Upper lobe of left lung (tissue), 6 donors: ENCODE results near the gene SH2D4B. TPM values are rescaled to one million over a fixed set of nuclear protein-coding genes. Genes with fewer than 3 reads are reported as not detected.
"Not testable (repeated sequence)": the region's sequence is repeated elsewhere in the genome, so short reads cannot be mapped to it uniquely, and the experiment has no call there.

ENCODE experiments used
- ATAC-seq, 2 donors: fragments of 200-7000 bp; cut with Tn5 transposase; one replicate each; pipeline ENCODE4 v1.9.1; 2022; ENCODE audit warnings: mild to moderate bottlenecking in 2 of 2, moderate library complexity in 2 of 2; ENCODE audit not compliant: low FRiP score in 2 of 2
- DNase-seq, 2 donors: peaks; one replicate each; pipeline ENCODE4 v3.0.0-alpha.2; 2019 to 2020
- H3K27ac ChIP-seq, 4 donors: fragments of 200-600 bp; sonication (generic); one replicate each; pipeline ENCODE4 v1.5.1; 2016 to 2019
- H3K27me3 ChIP-seq, 4 donors: fragments of 200-600 bp; sonication (generic); one replicate each; pipeline ENCODE4 v1.5.1; 2017 to 2019
- H3K36me3 ChIP-seq, 4 donors: fragments of 200-600 bp; sonication (generic); one replicate each; pipeline ENCODE4 v1.5.1; 2016 to 2019
- H3K4me1 ChIP-seq, 4 donors: fragments of 200-600 bp; sonication (generic); one replicate each; pipeline ENCODE4 v1.5.1; 2018 to 2019
- H3K4me3 ChIP-seq, 4 donors: fragments of 200-600 bp; sonication (generic); one replicate each; pipeline ENCODE4 v1.5.1; 2017 to 2019; ENCODE audit warnings: mild to moderate bottlenecking in 2 of 4, moderate library complexity in 1 of 4
- H3K9me3 ChIP-seq, 4 donors: fragments of 200-600 bp; sonication (generic); one replicate each; pipeline ENCODE4 v1.5.1; 2018 to 2019
- EP300 ChIP-seq, 4 donors: sonication (generic); formaldehyde crosslinking; IDR thresholded peaks; one replicate each; pipeline ENCODE4 v1.5.1; 2017; ENCODE audit warnings: antibody characterized with exemption in 4 of 4, control low read depth in 2 of 4
- POLR2A ChIP-seq, 4 donors: fragments of 450-650 bp; IDR thresholded peaks; one replicate each; pipeline ENCODE4 v1.5.1; 2016 to 2017; ENCODE audit warnings: antibody characterized with exemption in 4 of 4, mild to moderate bottlenecking in 2 of 4
- POLR2AphosphoS5 ChIP-seq, 2 donors: sonication (generic); formaldehyde crosslinking; IDR thresholded peaks; one replicate each; pipeline ENCODE4 v1.5.1; 2017; ENCODE audit warnings: antibody characterized with exemption in 2 of 2
- WGBS, 2 donors: methylation state at CpG; one replicate each; pipeline ENCODE4 v1.1.5; 2017 to 2018; 5-methylcytosine and 5-hydroxymethylcytosine counted together
- total RNA-seq, 6 donors: library from RNA; depleted of rRNA in 4 of 6; stranded (reverse); fragments of >200 nt in 4 of 6; gene quantifications; one replicate each; pipeline versions ENCODE4 v1.1.0 to v1.2.1, GENCODE V29; 2016 to 2021
- TF ChIP-seq, protein P1 (sequence below), 6 experiments: fragments of 450-650 bp in 4 of 6; fragments of 200-600 bp in 2 of 6; sonication (generic) in 2 of 6; IDR thresholded peaks; one replicate each; pipeline ENCODE4 v1.5.1; 2016 to 2019; ENCODE audit warnings: antibody characterized with exemption in 6 of 6
- donor health status: DM: no; HTN: no; CAD: no; lungs with moderate emphysema.
- donor health status: DM: no; HTN: yes; CAD: no; lungs with severe emphysema.

Gene SH2D4B
- total RNA-seq, 6 donors from 2014 or later: 0.15 to 1.0 (median 0.55) TPM; not detected in 1

DNA sequence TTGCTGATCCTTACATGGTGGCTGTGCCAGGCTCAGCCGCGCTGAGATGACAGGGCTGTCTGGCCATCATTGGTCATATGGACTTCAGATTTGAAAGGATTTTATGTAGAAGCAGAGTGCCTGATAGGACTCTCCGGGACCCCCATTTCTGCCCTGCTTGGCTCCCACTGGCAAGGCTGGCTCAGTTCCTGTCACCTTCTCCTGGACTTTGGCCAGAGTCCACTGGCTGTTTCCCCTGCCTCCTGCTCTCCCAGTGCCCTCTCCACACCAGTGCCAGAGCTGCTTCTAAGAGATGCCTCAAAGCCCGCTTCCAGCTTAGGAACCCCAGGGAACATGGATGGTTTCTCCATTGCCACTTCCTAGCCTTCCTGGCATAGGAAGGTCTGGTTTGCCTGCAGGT is 5.1 kb upstream of the SH2D4B start:
- Histone ChIP-seq H3K4me3 (no peak overlapping the region), H3K9me3 (no peaks in the 10 kb centered on the region), H3K36me3 (no peaks in the 10 kb centered on the region), H3K27ac (no peak overlapping the region), H3K4me1 (peaks cover 24 to 42% (median 26%) of the 10 kb centered on the region in 4 donors), H3K27me3 (no peaks in the 10 kb centered on the region)
- ATAC-seq (no peak), DNase-seq (no peak)
- TF ChIP-seq, protein P1, sequence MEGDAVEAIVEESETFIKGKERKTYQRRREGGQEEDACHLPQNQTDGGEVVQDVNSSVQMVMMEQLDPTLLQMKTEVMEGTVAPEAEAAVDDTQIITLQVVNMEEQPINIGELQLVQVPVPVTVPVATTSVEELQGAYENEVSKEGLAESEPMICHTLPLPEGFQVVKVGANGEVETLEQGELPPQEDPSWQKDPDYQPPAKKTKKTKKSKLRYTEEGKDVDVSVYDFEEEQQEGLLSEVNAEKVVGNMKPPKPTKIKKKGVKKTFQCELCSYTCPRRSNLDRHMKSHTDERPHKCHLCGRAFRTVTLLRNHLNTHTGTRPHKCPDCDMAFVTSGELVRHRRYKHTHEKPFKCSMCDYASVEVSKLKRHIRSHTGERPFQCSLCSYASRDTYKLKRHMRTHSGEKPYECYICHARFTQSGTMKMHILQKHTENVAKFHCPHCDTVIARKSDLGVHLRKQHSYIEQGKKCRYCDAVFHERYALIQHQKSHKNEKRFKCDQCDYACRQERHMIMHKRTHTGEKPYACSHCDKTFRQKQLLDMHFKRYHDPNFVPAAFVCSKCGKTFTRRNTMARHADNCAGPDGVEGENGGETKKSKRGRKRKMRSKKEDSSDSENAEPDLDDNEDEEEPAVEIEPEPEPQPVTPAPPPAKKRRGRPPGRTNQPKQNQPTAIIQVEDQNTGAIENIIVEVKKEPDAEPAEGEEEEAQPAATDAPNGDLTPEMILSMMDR (IDR thresholded peaks at IDR 0.05): no peak
- WGBS, 2 donors: 97% methylated on average over 3 to 4 of the region's 4 CpGs

DNA sequence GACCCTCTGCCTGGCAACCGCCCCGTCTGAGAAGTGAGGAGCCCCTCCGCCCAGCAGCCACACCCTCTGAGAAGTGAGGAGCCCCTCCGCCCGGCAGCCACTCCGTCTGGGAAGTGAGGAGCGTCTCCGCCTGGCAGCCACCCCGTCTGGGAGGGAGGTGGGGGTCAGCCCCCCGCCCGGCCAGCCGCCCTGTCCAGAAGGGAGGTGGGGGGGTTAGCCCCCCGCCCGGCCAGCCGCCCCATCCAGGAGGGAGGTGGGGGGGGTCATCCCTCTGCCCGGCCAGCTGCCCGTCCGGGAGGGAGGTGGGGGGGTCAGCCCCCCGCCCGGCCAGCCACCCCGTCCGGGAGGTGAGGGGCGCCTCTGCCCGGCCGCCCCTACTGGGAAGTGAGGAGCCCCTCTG is 3.6 kb upstream of the SH2D4B start:
- WGBS, 2 donors: 98% methylated on average over 5 of the region's 25 CpGs; no CpG with 5 or more reads in 1 of the 2 donors
- H3K27me3 ChIP-seq, ATAC-seq, H3K4me3 ChIP-seq, H3K36me3 ChIP-seq, H3K9me3 ChIP-seq, H3K27ac ChIP-seq: not testable (repeated sequence)
- DNase-seq: peak in 1 of 2 donors; percentile 79
- H3K4me1 ChIP-seq: peaks cover 15 to 31% (median 18%) of the 10 kb centered on the region in 4 donors

DNA sequence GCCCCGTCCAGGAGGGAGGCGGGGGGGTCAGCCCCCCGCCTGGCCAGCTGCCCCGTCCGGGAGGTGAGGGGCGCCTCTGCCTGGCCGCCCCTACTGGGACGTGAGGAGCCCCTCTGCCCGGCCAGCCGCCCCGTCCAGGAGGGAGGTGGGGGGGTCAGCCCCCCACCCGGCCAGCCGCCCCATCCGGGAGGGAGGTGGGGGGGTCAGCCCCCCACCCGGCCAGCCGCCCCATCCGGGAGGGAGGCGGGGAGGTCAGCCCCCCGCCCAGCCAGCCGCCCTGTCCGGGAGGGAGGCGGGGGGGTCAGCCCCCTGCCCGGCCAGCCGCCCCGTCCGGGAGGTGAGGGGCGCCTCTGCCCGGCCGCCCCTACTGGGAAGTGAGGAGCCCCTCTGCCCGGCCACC is 3.1 kb upstream of the SH2D4B start:
- not testable (repeated sequence) for DNase-seq, ATAC-seq

DNA sequence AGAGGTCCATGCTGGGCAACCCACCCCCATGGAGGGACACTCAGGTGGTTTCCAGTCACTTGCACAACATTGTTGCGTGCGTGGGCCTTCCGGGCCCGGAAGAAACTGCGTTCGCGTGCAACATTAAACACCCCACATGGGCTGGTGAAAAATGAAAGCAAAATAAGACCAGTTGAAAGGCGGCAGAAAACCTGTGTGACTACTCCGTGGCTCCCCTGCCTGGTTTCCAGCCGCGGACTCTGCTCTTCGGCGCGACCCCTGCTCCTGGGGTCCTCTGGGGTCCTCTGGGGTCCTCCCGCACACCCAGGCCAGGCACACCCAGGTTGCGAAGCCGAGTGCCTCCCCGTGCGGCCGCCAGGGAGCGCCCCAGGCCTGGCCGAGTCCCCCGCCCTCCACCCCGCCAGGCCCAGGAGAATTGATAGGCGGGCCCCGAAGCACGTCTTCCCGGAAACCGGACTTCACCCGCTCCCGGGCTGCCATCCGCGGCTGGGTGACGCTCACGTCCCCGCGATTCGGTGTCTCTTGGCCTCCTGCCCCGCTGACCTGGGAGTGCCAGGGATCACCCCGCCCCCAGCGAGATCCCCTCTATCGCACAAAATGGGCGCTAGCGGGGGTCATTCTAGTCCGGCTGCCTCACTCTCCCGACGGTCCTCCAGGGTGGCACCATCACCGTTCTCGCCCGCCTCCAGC is 1.9 kb upstream of the SH2D4B start:
- no peaks in the 10 kb centered on the region for H3K27me3 ChIP-seq
- ATAC-seq (peak; percentile 92 to 93), DNase-seq (peak; percentile 79 to 94)
- no peaks in the 10 kb centered on the region for H3K36me3 ChIP-seq
- H3K27ac ChIP-seq: peak overlapping the region; percentile 57 to 90 (median 85)
- H3K9me3 ChIP-seq: no peaks in the 10 kb centered on the region
- peaks cover 7 to 20% (median 10%) of the 10 kb centered on the region in 4 donors for H3K4me1 ChIP-seq
- peak overlapping the region; percentile 1 to 61 (median 44) for H3K4me3 ChIP-seq
- peak in 1 of 4 donors; percentile 79 for TF ChIP-seq EP300 (IDR thresholded peaks at IDR 0.05)
- TF ChIP-seq, protein P1 (IDR thresholded peaks at IDR 0.05): peak; percentile 76 to 89 (median 84)
- peak; percentile 29 to 31 for TF ChIP-seq POLR2AphosphoS5 (IDR thresholded peaks at IDR 0.05)
- TF ChIP-seq POLR2A (IDR thresholded peaks at IDR 0.05): peak in 2 of 4 donors; percentile 46 to 73
- 34 to 52% methylated on average over 15 to 34 of the region's 50 CpGs for WGBS, 2 donors

More for the DNA sequence above, 3.1 kb upstream of the SH2D4B start:
- not testable (repeated sequence) for H3K27me3 ChIP-seq, H3K9me3 ChIP-seq, H3K4me3 ChIP-seq, H3K27ac ChIP-seq, H3K36me3 ChIP-seq
- H3K4me1 ChIP-seq: peaks cover 10 to 25% (median 13%) of the 10 kb centered on the region in 4 donors
- no CpG with 5 or more reads among the region's 30 CpGs for WGBS, 2 donors

DNA sequence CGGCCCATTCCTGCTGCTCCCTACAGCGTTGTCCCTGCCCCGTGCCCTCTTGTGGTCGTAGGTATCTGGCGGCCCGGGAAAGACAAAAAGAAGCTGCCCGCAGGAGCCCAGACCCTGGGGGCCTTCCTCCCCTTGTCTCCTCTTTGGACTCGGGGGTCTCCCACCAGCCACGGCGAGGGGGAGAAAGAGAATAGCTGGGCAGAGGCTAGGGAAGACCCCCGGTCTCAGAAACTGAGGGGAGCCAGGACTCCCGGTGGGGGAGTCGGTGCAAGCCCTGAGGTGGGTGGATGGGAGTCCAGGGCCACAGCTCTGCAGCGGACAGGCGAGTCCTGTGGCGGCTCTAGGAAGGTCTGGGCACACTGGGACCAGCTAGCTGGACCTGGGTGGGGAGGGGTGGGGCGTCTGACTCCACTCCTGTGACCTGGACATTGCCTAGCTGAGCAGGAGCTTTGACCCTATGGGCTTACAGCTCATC is 1.3 kb upstream of the SH2D4B start:
- H3K27ac ChIP-seq: peak overlapping the region; percentile 57 to 90 (median 85)
- DNase-seq: peak in 1 of 2 donors; percentile 47

More for the DNA sequence above, 1.3 kb upstream of the SH2D4B start:
- H3K4me3 ChIP-seq: peak overlapping the region in 3 of 4 donors; percentile 32 to 61 (median 57)
- no peaks in the 10 kb centered on the region for H3K36me3 ChIP-seq
- no peaks in the 10 kb centered on the region for H3K9me3 ChIP-seq
- H3K27me3 ChIP-seq: no peaks in the 10 kb centered on the region
- 74 to 78% methylated on average over 13 to 17 of the region's 17 CpGs for WGBS, 2 donors
- ATAC-seq: no peak
- TF ChIP-seq POLR2AphosphoS5 (IDR thresholded peaks at IDR 0.05) (no peak), POLR2A (IDR thresholded peaks at IDR 0.05) (no peak), EP300 (IDR thresholded peaks at IDR 0.05) (no peak)
- TF ChIP-seq, protein P1 (IDR thresholded peaks at IDR 0.05): no peak
- peaks cover 12 to 24% (median 14%) of the 10 kb centered on the region in 4 donors for H3K4me1 ChIP-seq
